Panc1 (cell line): ENCODE measurements around the gene RALGAPB.

Source experiments
- CTCF ChIP-seq: fragments of 450-650 bp; IDR thresholded peaks from 2 replicates; pipeline ENCODE4 v1.5.1; 2017; ENCODE audit warnings: mild to moderate bottlenecking
- POLR2AphosphoS5 ChIP-seq: IDR thresholded peaks from 2 replicates; pipeline ENCODE4 v1.6.1; 2012; ENCODE audit warnings: mild to moderate bottlenecking, low read depth, low read length, moderate library complexity
- SIN3A ChIP-seq: IDR thresholded peaks from 2 replicates; pipeline ENCODE4 v1.6.1; 2012; ENCODE audit warnings: low read depth, mild to moderate bottlenecking, low read length, moderate library complexity, borderline replicate concordance; ENCODE audit not compliant: insufficient read depth
- TCF7L2 ChIP-seq: IDR thresholded peaks from 2 replicates; pipeline ENCODE4 v1.6.1; 2011; ENCODE audit warnings: mild to moderate bottlenecking, low read depth, low read length, inconsistent platforms
- TF ChIP-seq, protein P1 (sequence below), 2 experiments: IDR thresholded peaks; 2 replicates each; pipeline ENCODE4 v1.6.1; 2011 to 2012; ENCODE audit warnings: low read depth in 2 of 2, control low read depth in 1 of 2, low read length in 1 of 2, mild to moderate bottlenecking in 1 of 2, moderate library complexity in 1 of 2; ENCODE audit not compliant: insufficient read depth in 1 of 2

- TF ChIP-seq CTCF (no peak), POLR2AphosphoS5 (no peak), TCF7L2 (no peak), SIN3A (no peak)
- TF ChIP-seq, protein P1, sequence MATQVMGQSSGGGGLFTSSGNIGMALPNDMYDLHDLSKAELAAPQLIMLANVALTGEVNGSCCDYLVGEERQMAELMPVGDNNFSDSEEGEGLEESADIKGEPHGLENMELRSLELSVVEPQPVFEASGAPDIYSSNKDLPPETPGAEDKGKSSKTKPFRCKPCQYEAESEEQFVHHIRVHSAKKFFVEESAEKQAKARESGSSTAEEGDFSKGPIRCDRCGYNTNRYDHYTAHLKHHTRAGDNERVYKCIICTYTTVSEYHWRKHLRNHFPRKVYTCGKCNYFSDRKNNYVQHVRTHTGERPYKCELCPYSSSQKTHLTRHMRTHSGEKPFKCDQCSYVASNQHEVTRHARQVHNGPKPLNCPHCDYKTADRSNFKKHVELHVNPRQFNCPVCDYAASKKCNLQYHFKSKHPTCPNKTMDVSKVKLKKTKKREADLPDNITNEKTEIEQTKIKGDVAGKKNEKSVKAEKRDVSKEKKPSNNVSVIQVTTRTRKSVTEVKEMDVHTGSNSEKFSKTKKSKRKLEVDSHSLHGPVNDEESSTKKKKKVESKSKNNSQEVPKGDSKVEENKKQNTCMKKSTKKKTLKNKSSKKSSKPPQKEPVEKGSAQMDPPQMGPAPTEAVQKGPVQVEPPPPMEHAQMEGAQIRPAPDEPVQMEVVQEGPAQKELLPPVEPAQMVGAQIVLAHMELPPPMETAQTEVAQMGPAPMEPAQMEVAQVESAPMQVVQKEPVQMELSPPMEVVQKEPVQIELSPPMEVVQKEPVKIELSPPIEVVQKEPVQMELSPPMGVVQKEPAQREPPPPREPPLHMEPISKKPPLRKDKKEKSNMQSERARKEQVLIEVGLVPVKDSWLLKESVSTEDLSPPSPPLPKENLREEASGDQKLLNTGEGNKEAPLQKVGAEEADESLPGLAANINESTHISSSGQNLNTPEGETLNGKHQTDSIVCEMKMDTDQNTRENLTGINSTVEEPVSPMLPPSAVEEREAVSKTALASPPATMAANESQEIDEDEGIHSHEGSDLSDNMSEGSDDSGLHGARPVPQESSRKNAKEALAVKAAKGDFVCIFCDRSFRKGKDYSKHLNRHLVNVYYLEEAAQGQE (IDR thresholded peaks at IDR 0.05; ENCODE audit: insufficient read depth in 1 of 2, low read depth in 2 of 2, low read length in 1 of 2), result no peak
Observed at GRCh38 chr20:38589351-38589750, 116.7 kb downstream of the RALGAPB start.
